GM19372 (cell line): ENCODE results near the gene ADD3.

ENCODE experiments used
- ATAC-seq: cut with Tn5 transposase; IDR thresholded peaks from one replicate; pipeline ENCODE4 v1.9.1; 2021; ENCODE audit warnings: mild to moderate bottlenecking, low read depth, moderate library complexity; ENCODE audit not compliant: unreplicated experiment

ADD3 gene

DNA sequence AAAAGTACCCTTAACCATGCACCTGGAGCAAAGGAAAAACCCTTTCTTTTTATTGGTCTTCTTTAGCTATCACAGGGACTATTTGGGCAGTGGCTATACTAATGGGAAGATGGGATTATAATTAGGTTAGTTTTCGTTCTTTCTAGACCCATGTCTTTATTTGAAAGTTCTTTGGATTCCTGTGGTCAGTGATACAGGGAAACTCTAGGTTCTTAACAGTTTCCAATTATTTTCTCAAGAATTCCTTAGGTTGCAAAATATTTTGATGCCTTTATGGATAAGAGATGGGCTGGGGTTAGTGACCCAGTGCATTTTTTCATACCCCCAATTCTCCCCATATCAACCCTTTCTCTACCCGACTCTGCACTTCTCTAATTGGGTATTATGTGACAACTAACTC, 49.0 kb downstream of the ADD3 start:
- ATAC-seq = no peak

DNA sequence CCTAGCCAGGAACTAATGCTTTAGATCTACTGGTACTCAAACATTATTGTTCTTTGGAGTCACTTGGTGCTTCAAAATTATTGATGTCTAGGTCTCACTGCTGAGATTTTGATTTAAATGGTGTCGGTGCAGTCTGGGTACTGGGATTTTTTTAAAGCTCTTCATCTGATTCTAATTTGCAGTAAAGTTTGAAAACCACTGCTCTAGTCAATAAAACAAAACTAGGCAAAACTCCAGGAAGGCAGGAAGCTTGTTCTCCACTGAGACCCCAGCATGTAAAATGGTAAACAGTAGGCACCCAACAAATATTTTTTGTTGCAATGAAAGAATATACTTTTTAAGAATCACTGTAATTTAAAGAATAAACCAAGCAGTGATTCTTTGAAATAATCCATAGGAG, 49.7 kb downstream of the ADD3 start:
- ATAC-seq = no peak

DNA sequence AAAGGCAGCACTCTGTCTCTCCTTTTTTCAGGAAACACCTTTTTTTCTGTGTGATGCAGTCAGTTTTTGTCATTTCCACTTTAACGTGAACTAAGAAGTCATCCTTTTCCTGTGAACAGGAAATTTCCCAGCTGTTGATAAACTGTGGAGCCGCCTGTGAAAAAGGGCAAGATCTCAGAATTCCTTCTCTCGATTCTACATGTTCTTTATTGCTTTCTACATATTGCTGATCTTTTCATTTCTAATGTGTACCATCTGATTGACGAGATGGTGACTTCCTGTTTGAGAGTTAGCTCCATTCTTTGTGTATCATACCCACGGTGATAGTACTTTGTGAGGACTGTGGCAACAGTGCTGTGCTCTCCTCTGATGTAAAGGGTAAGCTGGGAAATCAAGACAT, 50.4 kb downstream of the ADD3 start:
- no peak for ATAC-seq

DNA sequence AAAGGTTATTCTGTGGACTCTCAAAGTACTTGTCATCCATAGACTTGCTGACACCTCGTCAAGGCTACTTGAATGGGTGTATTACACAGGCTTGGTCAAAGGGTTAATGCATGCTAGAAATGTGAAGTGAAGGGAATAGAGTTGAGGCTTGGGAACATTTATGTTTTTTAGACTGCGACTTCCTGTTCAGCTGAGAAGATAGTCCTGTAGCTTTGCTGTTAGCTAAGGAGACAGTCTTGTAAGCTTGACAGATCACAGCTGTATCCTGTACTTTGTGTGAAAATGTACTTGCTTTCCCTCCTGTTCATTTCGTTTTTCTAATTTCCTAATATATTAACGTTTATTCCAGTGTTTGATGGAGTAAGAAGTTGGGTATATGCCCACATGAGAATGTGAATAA, 52.1 kb downstream of the ADD3 start:
- no peak for ATAC-seq

DNA sequence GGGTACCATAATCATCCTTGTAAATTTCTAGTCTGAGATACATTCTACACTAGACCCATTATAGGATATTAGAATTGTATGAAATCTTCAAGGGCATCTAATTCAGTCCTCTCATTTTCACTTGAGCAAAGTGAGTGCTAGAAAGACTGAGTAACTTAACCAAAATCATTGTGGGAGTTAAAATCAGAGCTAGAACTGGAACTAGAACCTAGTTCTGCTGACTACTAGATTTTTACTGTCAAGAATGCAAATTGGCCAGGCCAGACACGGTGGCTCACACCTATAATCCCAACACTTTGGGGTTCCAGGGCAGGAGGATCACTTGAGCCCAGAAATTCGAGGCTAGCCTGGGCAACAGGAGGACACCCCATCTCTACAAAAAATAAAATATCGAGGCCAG, 53.9 kb downstream of the ADD3 start:
- no peak for ATAC-seq

DNA sequence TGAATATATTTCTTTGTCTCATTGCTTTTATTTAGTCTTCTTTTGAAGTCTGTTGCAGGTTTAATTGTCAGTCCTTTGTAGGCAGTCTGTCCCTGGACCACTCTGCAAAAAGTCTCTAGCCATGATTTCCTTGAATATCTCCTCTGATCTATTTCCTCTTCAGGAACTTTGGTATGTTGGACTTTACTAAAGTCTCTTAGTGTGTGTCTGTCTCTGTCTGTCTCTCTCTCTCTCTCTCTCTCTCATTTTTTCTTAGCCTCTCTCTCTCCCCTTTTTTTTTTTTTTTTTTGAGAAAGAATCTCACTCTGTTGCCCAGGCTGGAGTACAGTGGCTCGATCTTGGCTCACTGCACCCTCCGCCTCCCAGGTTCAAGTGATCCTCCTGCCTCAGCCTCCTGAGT, 57.5 kb downstream of the ADD3 start:
- no peak for ATAC-seq

DNA sequence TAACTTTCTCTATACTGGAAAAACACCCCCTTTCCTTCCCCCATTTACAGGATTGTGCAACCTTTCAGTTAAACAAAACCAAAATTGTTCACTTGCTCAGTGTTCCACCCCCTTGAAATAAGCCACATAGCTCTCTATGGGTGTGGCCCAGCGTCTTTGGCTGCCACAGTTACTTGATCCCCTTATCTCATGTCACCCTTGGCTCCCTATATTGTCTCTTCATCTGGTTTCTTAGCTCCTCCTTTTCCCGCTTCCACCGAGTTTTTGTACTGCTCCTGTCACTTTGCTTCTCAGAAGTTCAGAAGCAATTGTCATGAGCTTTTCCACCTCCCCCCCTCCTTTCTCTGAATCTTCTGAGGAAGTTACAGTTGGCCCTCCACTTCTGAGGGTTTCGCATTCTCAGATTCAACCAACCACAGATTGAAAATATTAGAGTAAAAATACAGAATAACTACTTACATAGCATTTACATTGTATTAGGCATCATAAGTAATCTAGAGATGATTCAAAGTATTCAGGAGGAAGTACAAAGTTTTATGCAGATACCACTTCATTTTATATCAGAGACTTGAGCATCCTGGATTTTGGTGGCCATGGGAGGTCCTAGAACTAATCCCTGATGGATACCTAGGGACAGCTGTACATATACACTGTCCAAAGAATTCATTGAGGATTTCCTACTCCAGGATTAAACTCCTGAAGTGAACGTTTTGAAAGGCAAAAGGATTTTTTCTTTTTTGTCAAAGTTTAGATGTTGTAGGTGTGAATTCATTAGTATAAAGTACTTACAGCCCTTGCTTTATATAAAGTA, 60.4 kb downstream of the ADD3 start:
- ATAC-seq = peak; percentile 51

DNA sequence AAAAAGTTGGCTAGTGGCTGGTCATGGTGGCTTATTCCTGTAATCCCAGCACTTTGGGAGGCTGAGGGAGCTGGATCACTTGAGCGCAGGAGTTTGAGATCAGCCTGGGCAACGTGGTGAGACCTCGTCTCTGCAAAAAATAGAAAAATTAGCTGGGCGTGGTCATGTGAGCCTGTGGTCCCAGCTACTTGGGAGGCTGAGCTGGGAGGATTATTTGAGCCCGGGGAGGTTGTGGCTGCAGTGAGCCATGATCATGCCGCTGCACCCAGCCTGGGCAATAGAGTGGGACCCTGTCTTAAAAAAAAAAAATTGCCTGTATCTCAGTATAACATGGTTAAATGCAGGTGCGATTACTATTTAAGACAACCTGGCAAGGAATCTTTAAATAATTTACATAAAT, 61.0 kb downstream of the ADD3 start:
- ATAC-seq = no peak

DNA sequence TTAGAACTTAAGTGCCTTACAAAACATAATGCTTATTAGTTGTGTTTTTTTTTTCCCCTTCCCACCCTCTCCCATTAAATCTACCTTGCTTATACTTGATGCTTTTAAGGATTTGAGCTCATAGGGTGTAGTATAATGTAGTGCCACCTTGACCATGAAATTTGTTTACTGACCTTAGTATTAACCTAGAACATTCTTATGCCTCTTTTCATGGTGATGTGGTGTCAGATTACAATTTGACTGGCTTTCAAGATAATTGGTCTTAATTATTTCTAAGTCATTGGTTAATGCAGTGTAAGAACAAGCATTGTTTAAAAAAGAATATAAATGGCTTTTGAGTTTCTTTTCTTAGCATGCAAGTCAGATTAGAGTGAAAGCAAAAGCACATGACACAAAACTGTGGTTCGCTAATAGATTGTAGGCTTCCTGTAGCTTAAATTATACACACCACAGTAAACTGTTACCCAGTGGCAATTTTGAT, 61.8 kb downstream of the ADD3 start:
- peak; percentile 67 for ATAC-seq

DNA sequence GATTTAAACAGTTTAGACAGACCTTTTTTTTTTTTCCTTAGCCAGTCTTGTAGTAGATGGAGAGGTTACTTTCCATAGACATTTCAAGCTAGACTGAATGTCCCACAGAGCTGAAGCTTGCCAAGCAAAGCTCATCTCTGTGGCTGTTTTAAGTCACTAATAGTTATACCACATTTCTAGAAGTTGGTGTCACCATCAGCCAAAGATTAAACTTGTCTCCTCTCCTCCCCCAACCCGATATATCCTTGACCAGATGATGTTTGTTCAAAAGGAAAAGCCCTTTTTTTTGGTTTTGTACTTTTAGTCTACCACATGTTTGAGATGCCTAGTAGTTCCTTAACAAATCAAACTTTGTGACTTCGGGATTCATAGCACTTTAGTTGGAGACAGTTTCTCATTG, 66.1 kb downstream of the ADD3 start:
- ATAC-seq = no peak

DNA sequence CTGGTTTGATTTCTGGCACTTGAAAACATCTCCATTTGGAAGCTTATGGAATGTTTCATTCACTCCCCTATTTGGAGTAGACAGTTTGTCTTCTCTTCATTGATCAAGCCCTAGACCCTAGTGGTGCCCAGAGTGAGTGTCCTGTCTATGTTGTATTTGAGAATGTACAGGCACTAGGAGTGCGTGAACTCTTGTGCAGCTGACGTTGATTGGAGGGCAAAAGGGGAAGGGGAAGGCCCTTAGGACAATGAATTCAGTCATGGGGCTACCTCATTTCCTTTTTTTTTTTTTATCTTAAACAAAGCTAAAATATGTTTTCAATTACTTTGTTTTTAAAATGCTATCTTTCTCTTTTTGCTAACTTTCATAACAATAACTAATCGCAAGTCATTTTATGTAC, 66.5 kb downstream of the ADD3 start:
- no peak for ATAC-seq

DNA sequence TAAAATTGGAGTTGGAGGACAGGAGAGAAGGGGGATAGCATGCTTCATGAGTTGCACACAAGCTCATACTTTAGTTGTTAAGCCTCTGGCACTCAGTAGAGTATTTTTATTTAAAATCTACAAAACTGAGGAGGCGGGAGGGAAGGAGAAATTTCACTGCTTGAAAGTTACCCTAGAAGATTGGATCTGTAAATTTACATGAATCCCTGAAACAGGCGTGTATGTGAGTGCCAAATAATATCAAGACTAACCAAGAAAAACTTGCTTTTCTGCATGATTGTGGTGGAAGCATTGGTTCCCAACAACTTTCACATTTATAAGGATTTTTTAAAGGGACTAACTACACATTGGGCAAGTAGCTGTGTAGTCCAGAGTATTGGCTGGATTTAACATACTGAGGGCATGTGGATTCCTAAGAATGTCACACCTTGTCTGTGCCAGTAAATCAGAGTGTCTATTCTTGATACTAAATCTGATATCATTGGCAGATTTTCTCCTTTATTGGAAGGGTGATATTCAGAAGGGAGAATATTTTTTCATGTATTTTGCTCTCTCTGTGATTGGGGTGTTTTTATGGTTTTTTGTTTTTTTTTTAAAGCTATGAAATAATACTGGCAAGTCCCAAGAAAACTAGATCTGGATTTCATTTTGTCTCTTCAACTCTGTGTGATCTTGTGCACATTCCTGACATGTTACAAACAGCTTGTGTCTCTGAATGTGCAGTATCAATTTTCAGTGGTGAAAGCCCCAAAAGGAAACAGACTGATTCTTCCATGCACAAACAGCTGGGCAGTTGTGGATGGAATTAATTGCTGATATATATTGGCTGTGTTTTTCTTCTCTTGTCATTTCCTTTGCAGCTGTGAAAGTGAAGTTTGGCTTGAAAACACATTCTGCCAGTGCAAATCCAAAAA, 67.2 kb downstream of the ADD3 start:
- no peak for ATAC-seq

DNA sequence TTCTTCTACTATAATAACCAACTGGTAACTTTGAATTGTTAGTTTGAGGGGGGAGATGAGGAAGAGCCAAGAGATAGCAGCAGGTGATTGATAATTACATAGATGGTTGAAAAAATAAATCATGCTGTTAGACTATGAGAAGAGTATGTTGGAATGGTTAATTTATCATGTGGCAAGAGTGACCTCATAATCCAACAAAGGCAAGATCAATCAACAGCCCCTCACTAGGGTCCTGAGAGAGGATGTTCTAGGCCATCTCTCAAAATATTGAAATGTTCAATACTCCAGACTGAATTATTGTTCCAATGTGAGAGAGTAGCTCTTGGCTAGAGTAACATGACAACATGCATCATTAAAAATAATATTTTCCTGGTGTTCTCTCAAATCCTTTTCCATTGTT, 67.9 kb downstream of the ADD3 start:
- no peak for ATAC-seq

DNA sequence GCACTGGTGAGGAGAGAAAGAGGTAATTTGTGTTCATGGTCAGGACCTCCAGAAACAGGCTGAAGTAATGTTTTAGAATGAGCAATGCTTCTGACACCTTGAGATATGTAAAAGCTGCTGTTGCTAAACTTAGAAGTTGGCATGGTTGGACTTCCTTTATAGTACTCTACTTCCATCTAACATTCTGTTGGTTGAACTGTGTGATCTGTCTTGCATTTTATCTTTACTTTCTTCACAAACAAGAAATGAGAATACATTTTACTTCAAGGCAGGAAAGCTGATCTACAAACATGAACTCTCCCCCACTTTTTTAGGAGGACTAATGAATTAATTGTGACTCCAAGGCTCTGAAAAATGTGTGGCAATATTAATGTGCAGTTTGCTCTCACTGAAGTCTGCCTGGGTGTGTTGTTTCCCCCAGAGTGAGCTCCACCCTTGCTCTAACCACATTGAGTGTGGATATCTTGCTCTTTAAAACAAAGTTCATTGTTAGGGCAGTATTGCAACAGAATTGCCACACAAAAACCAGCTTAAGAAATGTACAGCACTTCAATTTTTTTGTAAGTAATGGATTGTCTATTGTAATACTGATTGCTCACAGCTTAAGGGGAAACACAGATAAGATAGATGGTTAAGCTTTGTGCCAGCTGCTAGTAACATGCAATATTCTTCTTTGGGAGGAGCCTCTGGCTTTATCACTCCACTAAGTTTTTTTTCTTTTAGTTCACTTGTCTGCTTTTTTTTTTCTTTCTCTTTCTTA, 69.0 kb downstream of the ADD3 start:
- ATAC-seq = peak; percentile 57

DNA sequence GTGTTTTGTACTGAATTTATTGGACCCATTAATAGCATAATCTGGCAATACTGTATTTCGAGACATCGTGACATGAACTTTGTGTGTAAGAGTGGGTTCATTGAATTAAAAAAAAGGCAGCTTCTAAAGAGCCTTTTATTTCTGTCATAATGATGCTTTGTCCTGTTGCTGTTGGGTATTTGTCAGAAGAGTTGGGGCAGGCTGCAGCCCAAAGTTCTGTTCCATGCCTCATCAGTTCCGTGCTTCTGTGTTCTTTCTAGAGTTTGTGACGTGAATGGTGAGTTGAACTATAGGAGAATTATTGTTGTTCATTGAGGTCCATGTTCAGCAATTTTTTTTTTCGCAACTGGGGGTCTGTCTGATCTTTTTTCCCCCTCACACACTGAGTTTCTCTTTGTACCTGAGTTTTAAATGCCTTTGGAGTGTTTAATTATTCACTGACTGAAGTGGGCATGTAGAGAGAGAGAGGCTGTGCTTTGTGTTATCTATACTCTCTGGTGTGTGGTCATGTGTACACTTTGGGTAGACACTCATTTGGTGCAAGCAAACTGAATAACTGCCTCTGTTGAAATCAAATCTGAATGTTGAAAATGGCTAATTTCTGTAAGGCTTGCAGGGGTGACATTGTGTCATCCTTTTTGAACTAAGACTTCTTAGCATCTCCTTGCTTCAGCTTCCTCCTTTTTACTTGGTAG, 69.8 kb downstream of the ADD3 start:
- ATAC-seq = no peak

DNA sequence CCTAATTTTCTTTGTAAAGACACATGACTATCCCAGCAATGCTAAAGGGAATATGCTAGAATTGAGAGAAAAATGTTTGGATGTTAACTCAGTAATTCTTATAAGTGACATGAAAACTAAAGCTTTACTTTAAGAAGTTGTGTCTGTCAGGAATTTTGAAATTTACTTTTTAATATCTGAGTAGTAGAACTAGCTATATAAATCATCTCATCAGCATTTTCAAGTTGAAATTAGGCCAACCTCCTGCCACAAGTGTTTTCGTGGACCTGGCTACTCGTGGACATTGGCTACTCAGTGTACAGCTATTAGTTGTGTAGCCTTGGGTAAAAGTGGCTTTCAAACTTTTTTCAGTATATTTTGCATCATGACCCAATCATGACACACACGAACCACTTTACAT, 70.5 kb downstream of the ADD3 start:
- no peak for ATAC-seq

DNA sequence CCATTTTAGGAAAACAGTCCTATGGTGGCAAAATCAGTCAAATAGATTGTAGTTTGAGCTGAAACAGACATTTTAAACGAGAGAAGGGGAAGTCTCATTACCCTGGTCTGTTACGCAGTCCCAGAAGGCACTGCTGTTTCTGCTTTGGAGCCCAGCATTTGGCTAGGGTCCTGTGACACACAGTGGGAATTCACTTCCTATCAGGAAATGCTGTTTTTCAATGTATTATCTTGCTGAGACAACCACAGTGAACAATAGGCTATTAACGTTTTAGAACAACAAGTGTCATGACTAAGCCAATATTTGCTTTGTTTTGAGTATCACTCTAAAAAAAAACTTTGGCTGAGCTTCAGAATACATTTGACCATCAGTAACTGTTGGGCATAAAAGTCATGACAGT, 74.1 kb downstream of the ADD3 start:
- no peak for ATAC-seq

DNA sequence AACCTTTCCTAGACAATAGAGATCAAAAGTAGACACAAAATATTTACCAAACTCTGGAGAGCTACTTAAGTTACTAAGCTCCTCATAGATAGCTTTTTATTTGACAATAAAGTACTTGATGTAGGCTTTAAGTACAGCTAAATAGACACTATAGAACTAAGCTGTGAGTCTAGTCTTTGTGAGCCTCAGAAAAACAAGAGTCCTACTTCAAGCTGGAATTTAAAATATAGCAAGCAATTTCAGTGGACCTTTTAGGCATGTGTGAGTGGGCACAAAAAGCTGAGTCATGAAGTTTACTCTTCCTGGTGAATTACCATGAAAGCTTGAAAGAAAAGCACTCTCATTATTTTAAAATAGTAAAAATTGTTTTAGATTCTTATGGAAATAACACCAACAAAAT, 76.1 kb downstream of the ADD3 start:
- no peak for ATAC-seq

DNA sequence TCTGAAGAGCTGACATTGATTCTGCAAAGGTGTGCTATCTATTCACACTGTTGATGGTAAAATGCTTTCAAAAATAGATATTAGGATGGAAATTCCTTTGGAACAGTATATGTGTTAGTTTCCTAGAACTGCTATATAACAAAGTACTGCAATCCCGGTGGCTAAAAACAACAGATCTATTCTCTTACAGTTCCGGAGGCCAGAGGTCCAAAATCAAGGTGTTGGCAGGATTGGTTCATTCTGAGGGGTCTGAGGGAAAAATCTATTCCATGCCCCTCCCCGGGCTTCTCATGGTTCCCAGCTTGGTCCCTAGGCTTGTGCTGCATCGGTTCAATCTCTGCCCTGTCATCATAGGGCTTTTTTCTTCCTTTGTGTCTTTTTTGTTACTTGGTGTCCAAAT, 79.9 kb downstream of the ADD3 start:
- no peak for ATAC-seq

DNA sequence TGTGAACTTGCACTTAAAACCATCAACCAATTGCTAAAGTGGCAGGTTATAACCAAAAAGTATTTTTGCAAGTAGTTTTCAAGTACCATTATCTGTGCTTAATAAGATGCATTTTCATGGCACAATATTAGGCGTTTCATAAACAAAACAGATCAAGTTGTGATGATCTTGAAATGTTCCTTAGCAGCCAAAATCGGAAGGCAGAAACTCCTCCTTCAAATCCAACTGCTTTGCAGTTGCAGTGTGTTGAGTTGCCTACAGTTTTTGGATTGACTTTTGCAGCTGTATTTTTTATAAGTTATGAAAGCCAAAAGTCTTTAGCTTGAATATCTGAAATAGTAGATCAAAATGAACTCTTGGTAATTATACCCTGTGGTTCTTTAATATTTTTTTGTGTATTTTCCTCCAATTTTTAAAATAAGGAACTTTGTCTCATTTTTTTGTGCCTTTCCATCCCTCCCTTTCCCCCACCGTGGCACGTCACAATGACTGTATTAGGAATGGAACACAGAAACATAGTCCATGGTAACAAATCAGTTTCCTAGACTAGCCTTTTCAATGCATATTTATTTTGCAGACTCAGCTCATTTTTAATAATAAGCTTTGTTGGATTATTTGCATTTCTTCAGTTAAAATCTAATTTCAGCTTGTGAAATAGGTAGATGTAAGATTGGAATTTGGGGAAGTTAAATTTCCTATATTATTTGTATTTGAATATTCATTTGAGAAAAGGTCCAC, 80.8 kb downstream of the ADD3 start:
- no peak for ATAC-seq
